ENCODE measurements around the gene FAM217B. TPM values are rescaled to one million over a fixed set of nuclear protein-coding genes. Genes with fewer than 3 reads are reported as not detected.

The FAM217B gene
- total RNA-seq, 4 donors from 2014 or later = 9.4 to 15.9 (median 12.9) TPM

GRCh38 chr20:59993736-59994430 lies 53.7 kb downstream of the FAM217B start:
- Histone ChIP-seq H3K36me3 (no peaks in the 10 kb centered on the region), H3K4me3 (replicated peaks in 1 of 3) (no peak overlapping the region), H3K27me3 (no peaks in the 10 kb centered on the region), H3K4me1 (no peaks in the 10 kb centered on the region), H3K9me3 (no peaks in the 10 kb centered on the region), H3K27ac (no peak overlapping the region)
- TF ChIP-seq CTCF (IDR thresholded peaks at IDR 0.05) (no peak), POLR2A (IDR thresholded peaks at IDR 0.05) (no peak)
- DNase-seq = no peak
- 21 to 39% methylated on average over 18 of the region's 18 CpGs for WGBS, 2 donors
- intact Hi-C loops (cut with DNase I) = no loop called here

DNA sequence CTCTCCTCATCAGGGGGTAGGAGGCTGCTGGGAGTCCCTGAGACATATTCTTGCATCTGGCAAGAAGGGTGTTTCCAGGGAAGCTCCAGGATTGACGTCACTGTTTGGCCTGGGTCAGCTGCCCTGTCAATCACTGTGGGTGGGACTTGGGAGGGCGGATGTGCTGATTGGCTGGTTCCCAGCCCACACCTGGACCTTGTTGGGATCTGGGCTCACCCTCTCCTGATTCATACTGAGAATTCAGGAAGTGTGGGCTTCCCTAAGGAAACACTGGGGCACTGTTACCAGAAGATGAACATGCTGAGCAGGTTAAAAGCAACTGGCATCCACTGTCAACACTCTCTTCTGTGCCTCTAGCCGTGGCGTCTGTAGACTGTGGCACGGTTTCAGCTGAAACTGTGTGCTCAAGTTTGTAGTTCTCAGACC lies 54.5 kb downstream of the FAM217B start:
- no peaks in the 10 kb centered on the region for H3K27me3 ChIP-seq
- H3K4me3 ChIP-seq (replicated peaks in 1 of 3) = no peak overlapping the region
- H3K27ac ChIP-seq = no peak overlapping the region
- TF ChIP-seq CTCF (IDR thresholded peaks at IDR 0.05) (no peak), POLR2A (IDR thresholded peaks at IDR 0.05) (no peak)
- DNase-seq = peak; percentile 14 to 19
- no peaks in the 10 kb centered on the region for H3K36me3 ChIP-seq
- H3K4me1 ChIP-seq = no peaks in the 10 kb centered on the region
- 19 to 57% methylated on average over 4 to 5 of the region's 5 CpGs for WGBS, 2 donors
- no peaks in the 10 kb centered on the region for H3K9me3 ChIP-seq
- intact Hi-C loops (cut with DNase I) = no loop called here

- 100% methylated on average over 1 of the region's 1 CpG; no CpG with 5 or more reads in 1 of the 2 donors for WGBS, 2 donors
- intact Hi-C loops (cut with DNase I) = no loop called here
- DNase-seq = no peak
Measured at GRCh38 chr20:59996108-59996507, 55.9 kb downstream of the FAM217B start.

GRCh38 chr20:59997896-59998295 lies 57.7 kb downstream of the FAM217B start:
- no peak overlapping the region for H3K27ac ChIP-seq
- H3K4me3 ChIP-seq (replicated peaks in 1 of 3) = no peak overlapping the region
- no peaks in the 10 kb centered on the region for H3K4me1 ChIP-seq
- 84 to 94% methylated on average over 2 of the region's 2 CpGs for WGBS, 2 donors
- DNase-seq = no peak
- no peaks in the 10 kb centered on the region for H3K27me3 ChIP-seq
- TF ChIP-seq POLR2A (IDR thresholded peaks at IDR 0.05) (no peak), CTCF (IDR thresholded peaks at IDR 0.05) (no peak)
- no peaks in the 10 kb centered on the region for H3K36me3 ChIP-seq
- intact Hi-C loops (cut with DNase I) = no loop called here
- no peaks in the 10 kb centered on the region for H3K9me3 ChIP-seq

More at GRCh38 chr20:59996108-59996507, 55.9 kb downstream of the FAM217B start:
- Histone ChIP-seq H3K9me3 (no peaks in the 10 kb centered on the region), H3K27me3 (no peaks in the 10 kb centered on the region), H3K27ac (no peak overlapping the region), H3K4me1 (no peaks in the 10 kb centered on the region), H3K36me3 (no peaks in the 10 kb centered on the region), H3K4me3 (replicated peaks in 1 of 3) (no peak overlapping the region)
- no peak for TF ChIP-seq POLR2A (IDR thresholded peaks at IDR 0.05)
- no peak for TF ChIP-seq CTCF (IDR thresholded peaks at IDR 0.05)

Other genes with a start within 250 kb of the FAM217B start
- 1 to 10 TPM; 1.9 to 8.5 (median 5.9) TPM for gene SYCP2, start 6.8 kb upstream of the FAM217B start, total RNA-seq
- gene PPP1R3D, start 84 bp upstream of the FAM217B start, total RNA-seq = 10 to 100 TPM in 1 of 4 donors, 1 to 10 TPM in 3; 7.1 to 10.4 (median 7.6) TPM
- 1 to 10 TPM in 3 of 4 donors, under 1 TPM in 1; 0.56 to 2.5 (median 1.5) TPM for gene CDH26, start 18.0 kb downstream of the FAM217B start, total RNA-seq